Fibroblast of upper back skin (primary cell): Measurements from ENCODE around the gene DOCK11.

ENCODE experiments used
- DNase-seq: peaks from one replicate; pipeline ENCODE4 v3.0.0-alpha.2; 2013

The DOCK11 gene

DNA sequence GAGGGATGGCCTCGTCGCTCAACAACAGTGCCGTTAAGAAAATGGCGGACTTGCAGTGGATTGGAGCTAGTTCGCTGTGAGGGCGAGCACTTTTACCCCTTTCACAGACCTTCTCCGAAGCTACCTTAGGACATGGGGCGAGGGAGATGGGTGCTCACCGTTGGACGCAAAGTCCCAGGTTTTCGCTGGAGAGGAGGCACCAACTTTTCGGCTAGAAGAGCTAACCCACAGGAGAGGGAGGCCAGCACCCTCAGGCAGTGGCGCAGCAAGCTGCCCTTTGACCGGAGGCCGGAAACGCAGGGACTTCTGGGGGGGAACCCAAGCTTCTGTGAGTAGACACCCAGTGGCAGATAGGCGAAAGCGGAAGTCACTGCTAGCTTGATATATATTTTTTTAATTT is 138.7 kb downstream of the DOCK11 start:
- no peak for DNase-seq

GRCh38 chrX:118637997-118638396 is 142.4 kb downstream of the DOCK11 start:
- no peak for DNase-seq

- peak; percentile 45 for DNase-seq
Measured at GRCh38 chrX:118644378-118644777, 148.8 kb downstream of the DOCK11 start.

GRCh38 chrX:118652717-118653116 is 157.1 kb downstream of the DOCK11 start:
- peak; percentile 32 for DNase-seq

DNA sequence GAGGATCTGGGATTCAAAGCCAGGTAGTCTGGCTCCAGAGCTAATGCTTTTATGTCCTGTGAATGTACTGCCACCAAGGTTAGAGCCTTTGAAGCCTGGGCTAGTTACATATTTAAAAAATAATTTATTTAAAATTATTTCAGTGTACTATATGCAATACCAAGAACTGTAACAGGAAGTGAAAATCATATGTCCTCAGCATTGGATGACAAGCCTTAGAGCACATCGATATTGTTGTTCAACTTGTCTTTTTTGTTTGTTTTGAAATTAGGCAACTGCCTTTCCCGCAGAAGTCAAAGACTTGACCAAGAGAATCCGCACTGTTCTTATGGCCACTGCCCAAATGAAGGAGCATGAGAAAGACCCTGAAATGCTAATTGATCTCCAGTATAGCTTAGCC is 158.7 kb downstream of the DOCK11 start:
- DNase-seq = no peak

- peak; percentile 17 for DNase-seq
Measured at GRCh38 chrX:118655561-118656246, 160.1 kb downstream of the DOCK11 start.

DNA sequence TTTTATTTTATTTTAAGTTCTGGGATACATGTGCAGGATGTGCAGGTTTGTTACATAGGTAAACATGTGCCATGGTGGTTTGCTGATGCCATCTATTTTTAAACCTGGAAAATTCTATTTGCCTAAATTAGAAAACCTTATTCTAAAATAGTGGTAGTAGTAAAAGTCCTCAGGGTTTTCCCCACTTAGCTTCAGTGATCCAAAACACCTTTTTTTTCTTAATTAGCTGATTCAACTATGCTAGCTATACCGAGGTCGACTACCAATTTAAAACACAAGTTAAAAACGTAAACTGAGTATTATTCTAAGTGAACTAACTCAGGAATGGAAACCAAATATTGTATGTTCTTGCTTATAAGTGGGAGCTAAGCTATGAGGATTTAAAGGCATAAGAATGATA is 161.8 kb downstream of the DOCK11 start:
- DNase-seq = no peak

DNA sequence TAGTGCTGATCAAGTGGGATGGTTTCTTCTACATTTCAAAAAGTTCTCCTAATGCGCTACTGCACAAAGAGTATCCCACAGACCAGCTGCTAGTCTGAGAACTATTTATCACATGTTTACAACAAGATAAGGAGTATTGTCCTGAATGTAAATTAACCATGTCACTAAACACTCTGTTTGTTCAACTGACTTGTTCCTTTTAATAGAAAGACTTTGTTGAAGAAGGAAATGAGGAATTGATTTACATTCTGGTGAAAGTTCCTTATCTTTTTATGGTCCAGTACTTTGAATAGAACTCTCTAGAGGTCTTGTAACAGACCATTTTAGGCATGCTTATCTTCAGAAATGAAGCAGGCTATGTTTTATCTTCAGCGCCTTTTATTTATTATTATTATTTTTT is 164.5 kb downstream of the DOCK11 start:
- no peak for DNase-seq

GRCh38 chrX:118665204-118665603 is 169.6 kb downstream of the DOCK11 start:
- no peak for DNase-seq

- DNase-seq = peak; percentile 24
Measured at GRCh38 chrX:118666521-118666920, 170.9 kb downstream of the DOCK11 start.

GRCh38 chrX:118669435-118669834 is 173.8 kb downstream of the DOCK11 start:
- DNase-seq = no peak

DNA sequence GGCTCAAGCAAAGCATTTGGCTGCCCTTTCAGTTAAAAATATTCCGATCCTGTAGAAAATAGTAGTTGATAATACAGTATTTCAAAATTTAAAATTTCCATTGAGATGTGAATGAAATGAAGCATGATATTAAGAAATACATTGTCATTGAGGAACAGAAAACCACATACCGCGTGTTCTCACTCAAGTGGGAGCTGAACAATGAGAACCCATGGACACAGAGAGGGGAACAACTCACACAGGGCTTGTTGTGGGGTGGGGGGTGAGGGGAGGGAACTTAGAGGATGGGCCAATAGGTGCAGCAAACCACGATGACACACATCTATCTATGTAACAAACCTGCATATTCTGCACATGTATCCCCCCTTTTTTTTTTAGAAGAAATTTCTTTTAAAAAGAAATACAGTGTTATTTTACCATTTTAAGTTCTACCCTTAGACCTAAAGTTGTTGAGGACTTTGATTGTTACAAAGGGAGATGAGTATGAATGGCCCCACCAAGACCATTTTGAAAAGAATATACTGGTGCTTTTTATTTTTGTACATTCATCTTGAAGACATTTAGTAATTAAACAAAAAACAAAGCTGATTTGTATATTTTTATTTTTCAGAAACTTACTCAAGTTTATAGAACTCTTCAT is 179.8 kb downstream of the DOCK11 start:
- DNase-seq = no peak

- no peak for DNase-seq
Measured at GRCh38 chrX:118675966-118676349, 180.3 kb downstream of the DOCK11 start.

DNA sequence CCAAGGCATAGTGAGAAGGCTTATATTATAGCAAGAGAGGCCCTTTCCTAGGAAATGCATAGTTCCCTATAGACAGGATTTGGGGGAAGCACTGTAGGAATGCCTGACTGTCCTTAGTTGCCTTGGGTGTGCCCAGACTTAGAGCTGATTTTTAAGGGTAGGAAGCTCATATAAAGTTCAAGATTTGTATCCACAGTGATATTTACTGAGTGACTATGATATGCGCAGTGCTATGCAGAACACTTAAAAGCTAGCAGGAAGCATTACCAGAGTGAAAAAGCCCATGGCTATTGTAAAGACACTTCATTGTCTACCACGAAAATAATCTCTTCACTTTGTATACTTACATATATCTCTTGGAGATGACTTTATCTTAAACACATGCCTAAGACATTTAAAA is 181.7 kb downstream of the DOCK11 start:
- DNase-seq = no peak

DNA sequence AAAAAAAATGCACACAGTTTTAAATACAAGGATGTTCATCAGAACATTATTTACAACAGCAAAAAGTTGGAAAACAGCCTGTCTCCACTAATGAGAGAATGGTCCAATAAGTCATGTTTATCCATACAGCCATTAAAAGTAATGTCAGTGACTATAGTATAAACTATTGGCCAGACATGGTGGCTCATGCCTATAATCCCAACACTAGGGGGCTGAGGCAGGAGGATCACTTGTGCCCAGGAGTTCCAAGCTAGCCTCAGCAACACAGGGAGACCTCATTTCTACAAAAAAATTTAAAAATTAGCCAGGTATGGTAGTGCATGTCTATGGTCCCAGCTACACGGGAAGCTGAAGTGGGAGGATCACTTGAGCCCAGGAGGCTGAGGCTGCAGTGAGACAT is 183.7 kb downstream of the DOCK11 start:
- DNase-seq = no peak

- no peak for DNase-seq
Measured at GRCh38 chrX:118682258-118683014, 186.8 kb downstream of the DOCK11 start.

DNA sequence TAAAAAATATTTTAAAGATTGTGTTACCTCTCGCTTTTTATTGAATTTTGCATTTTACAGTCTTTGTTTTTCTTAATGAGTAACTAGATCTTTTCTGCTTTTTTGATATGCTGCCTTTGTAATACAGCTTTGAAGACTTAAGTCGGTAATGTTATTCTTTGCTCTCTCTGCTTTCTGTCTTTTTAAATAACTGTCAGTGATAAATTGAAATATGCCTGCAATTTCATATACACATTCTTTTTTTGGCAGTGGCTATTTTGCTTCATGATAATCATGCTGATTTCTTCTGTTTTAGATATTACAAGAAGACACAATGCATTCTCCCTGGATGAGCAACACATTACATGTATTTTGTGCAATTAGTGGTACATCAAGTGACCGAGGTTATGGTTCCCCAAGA is 189.8 kb downstream of the DOCK11 start:
- no peak for DNase-seq

GRCh38 chrX:118688935-118689334 is 193.3 kb downstream of the DOCK11 start:
- no peak for DNase-seq

- DNase-seq = no peak
Measured at GRCh38 chrX:118693843-118694242, 198.2 kb downstream of the DOCK11 start.

GRCh38 chrX:118694638-118695037 is 199.0 kb downstream of the DOCK11 start:
- DNase-seq = peak; percentile 23

DNA sequence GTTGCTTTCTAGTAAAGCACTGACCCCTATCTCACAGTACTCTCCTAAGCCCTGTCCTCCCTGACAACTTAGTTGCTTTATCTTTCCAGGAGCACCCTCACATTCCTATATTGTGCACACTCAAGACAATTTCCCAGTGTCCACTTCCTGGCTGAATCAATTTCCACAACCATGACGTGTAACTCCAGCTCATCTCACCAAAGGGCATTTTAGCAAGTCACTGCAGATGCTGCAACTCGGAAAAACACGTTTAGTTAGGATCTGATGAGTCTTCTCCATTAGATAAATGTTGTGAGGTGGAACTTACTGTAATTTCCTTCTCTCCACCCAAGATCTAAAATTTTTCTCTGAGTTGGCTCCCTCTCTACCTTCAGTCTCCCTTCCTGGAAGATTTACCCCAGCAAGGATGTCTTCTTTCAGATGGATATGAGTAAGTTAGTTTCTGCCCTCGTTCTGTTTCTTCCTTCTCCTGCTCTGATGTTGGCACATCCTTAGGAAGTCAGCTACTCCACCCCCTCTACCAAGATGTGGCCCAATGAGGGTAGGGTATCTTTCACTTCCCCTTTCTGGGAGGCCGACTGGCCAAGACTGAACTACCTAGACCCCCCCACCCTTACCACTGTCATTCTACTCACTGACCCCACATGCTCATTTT is 203.0 kb downstream of the DOCK11 start:
- peak; percentile 8 for DNase-seq

DNA sequence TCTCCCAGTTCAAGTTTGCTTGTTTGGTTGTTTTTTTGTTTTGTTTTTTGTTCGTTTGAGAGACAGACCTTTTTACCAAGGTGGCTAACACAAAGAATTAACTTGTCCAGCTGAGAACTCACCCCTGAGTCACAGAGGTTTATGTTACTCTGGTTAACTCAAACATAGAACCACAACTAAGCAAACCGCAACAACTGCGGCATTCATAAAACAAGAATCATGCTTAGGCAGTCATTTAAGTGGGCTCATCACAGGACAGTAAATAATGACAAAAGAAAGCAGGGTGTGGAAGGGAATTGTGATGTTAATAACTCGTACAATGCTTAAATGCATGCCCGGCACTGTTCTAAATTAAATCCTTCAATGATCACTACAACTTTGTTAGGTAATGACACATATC is 207.1 kb downstream of the DOCK11 start:
- no peak for DNase-seq

GRCh38 chrX:118706681-118707080 is 211.1 kb downstream of the DOCK11 start:
- DNase-seq = no peak

DNA sequence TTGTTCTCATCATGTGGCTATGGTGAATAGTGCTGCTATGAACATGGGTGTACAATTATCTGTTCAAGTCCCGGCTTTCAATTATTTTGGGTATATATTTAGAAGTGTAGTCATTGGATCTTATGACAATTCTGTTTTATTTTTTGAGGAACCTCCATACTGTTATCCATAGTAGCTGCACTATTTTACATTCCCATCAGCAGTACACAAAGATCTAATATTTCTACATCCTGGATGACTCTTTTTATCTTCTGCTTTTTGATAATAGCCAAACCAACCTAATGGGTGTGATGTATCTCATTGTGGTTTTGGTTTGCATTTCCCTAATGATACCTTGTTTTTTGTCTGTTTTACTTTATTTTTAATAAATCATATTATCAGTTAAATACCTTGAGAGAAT is 218.9 kb downstream of the DOCK11 start:
- DNase-seq = no peak
